Upper lobe of left lung (tissue), 4 donors: Measurements from ENCODE around the gene TEX19.

Source experiments
- CTCF ChIP-seq, 6 experiments: fragments of 450-650 bp in 4 of 6; fragments of 200-600 bp in 2 of 6; sonication (generic) in 2 of 6; IDR thresholded peaks; one replicate each; pipeline ENCODE4 v1.5.1; 2016 to 2019; ENCODE audit warnings: antibody characterized with exemption in 6 of 6
- EP300 ChIP-seq, 4 donors: sonication (generic); formaldehyde crosslinking; IDR thresholded peaks; one replicate each; pipeline ENCODE4 v1.5.1; 2017; ENCODE audit warnings: antibody characterized with exemption in 4 of 4, control low read depth in 2 of 4
- POLR2A ChIP-seq, 4 donors: fragments of 450-650 bp; IDR thresholded peaks; one replicate each; pipeline ENCODE4 v1.5.1; 2016 to 2017; ENCODE audit warnings: antibody characterized with exemption in 4 of 4, mild to moderate bottlenecking in 2 of 4
- POLR2AphosphoS5 ChIP-seq, 2 donors: sonication (generic); formaldehyde crosslinking; IDR thresholded peaks; one replicate each; pipeline ENCODE4 v1.5.1; 2017; ENCODE audit warnings: antibody characterized with exemption in 2 of 2

- TF ChIP-seq POLR2A (IDR thresholded peaks at IDR 0.05) (no peak), CTCF (IDR thresholded peaks at IDR 0.05) (no peak), EP300 (IDR thresholded peaks at IDR 0.05) (no peak), POLR2AphosphoS5 (IDR thresholded peaks at IDR 0.05) (no peak)
These were observed 19.1 kb upstream of the TEX19 start for GRCh38 chr17:82339634-82340580.
